ENCODE data around the gene ELAVL3. TPM values are rescaled to one million over a fixed set of nuclear protein-coding genes. Genes with fewer than 3 reads are reported as not detected.

ELAVL3 gene
- total RNA-seq, 3 donors from 2014 or later, result not detected

GRCh38 chr19:11448410-11448809 is 32.4 kb downstream of the ELAVL3 start:
- intact Hi-C loops (cut with DNase I; ENCODE audit: low total_unique reads), result no loop called here
- H3K4me1 ChIP-seq, result no peaks in the 10 kb centered on the region
- no peak overlapping the region for H3K4me3 ChIP-seq
- no peaks in the 10 kb centered on the region for H3K9me3 ChIP-seq
- TF ChIP-seq CTCF (IDR thresholded peaks at IDR 0.05), result no peak
- TF ChIP-seq POLR2AphosphoS5 (IDR thresholded peaks at IDR 0.05), result no peak
- no peaks in the 10 kb centered on the region for H3K27me3 ChIP-seq
- no peak for DNase-seq (ENCODE audit: low spot score in 2 of 2)
- H3K27ac ChIP-seq, result no peak overlapping the region
- H3K36me3 ChIP-seq, result peaks cover 17% of the 10 kb centered on the region

GRCh38 chr19:11447347-11448262 is 33.2 kb downstream of the ELAVL3 start:
- H3K9me3 ChIP-seq, result no peaks in the 10 kb centered on the region
- peaks cover 17% of the 10 kb centered on the region for H3K36me3 ChIP-seq
- H3K4me3 ChIP-seq, result no peak overlapping the region
- intact Hi-C loops (cut with DNase I; ENCODE audit: low total_unique reads), result no loop called here
- no peaks in the 10 kb centered on the region for H3K4me1 ChIP-seq
- peak overlapping the region in 1 of 2 donors; percentile 21 for H3K27ac ChIP-seq
- TF ChIP-seq POLR2A (IDR thresholded peaks at IDR 0.05) (no peak), POLR2AphosphoS5 (IDR thresholded peaks at IDR 0.05) (no peak), CTCF (IDR thresholded peaks at IDR 0.05) (no peak)
- H3K27me3 ChIP-seq, result no peaks in the 10 kb centered on the region
- no peak for DNase-seq (ENCODE audit: low spot score in 2 of 2)

- DNase-seq (ENCODE audit: low spot score in 2 of 2), result no peak
- H3K4me3 ChIP-seq, result no peak overlapping the region
- H3K9me3 ChIP-seq, result no peaks in the 10 kb centered on the region
- peaks cover 17% of the 10 kb centered on the region for H3K36me3 ChIP-seq
- TF ChIP-seq POLR2A (IDR thresholded peaks at IDR 0.05), result no peak
- TF ChIP-seq POLR2AphosphoS5 (IDR thresholded peaks at IDR 0.05), result no peak
- TF ChIP-seq CTCF (IDR thresholded peaks at IDR 0.05), result peak; percentile 19 to 73 (median 70)
- H3K27me3 ChIP-seq, result no peaks in the 10 kb centered on the region
- peak overlapping the region in 1 of 2 donors; percentile 21 for H3K27ac ChIP-seq
- intact Hi-C loops (cut with DNase I; ENCODE audit: low total_unique reads), result no loop called here
- H3K4me1 ChIP-seq, result no peaks in the 10 kb centered on the region
Observed at GRCh38 chr19:11446652-11447301, 34.1 kb downstream of the ELAVL3 start.

- Histone ChIP-seq H3K4me1 (no peaks in the 10 kb centered on the region), H3K27ac (peak overlapping the region in 1 of 2 donors; percentile 21), H3K4me3 (no peak overlapping the region), H3K36me3 (peaks cover 17% of the 10 kb centered on the region), H3K27me3 (no peaks in the 10 kb centered on the region), H3K9me3 (no peaks in the 10 kb centered on the region)
- no peak for TF ChIP-seq CTCF (IDR thresholded peaks at IDR 0.05)
- no peak for TF ChIP-seq POLR2A (IDR thresholded peaks at IDR 0.05)
- no peak for TF ChIP-seq POLR2AphosphoS5 (IDR thresholded peaks at IDR 0.05)
- no peak for DNase-seq (ENCODE audit: low spot score in 2 of 2)
- intact Hi-C loops (cut with DNase I; ENCODE audit: low total_unique reads), result no loop called here
Observed at GRCh38 chr19:11446271-11446651, 34.6 kb downstream of the ELAVL3 start.

- Histone ChIP-seq H3K27me3 (no peaks in the 10 kb centered on the region), H3K36me3 (peaks cover 17% of the 10 kb centered on the region), H3K4me3 (no peak overlapping the region), H3K9me3 (no peaks in the 10 kb centered on the region), H3K4me1 (no peaks in the 10 kb centered on the region), H3K27ac (peak overlapping the region; percentile 80 to 83)
- no peak for DNase-seq (ENCODE audit: low spot score in 2 of 2)
- TF ChIP-seq POLR2A (IDR thresholded peaks at IDR 0.05), result no peak
- no peak for TF ChIP-seq CTCF (IDR thresholded peaks at IDR 0.05)
- no peak for TF ChIP-seq POLR2AphosphoS5 (IDR thresholded peaks at IDR 0.05)
- intact Hi-C loops (cut with DNase I; ENCODE audit: low total_unique reads), result no loop called here
Observed at GRCh38 chr19:11445141-11445540, 35.7 kb downstream of the ELAVL3 start.
